Nephron (organoid): Measurements from ENCODE around the gene PRPF19.

Source experiments
- H3K27ac Mint-ChIP-seq, 3 experiments: 2 replicates each; pipeline ENCODE4 v1.8.0; 2020; ENCODE audit warnings: mixed read lengths in 3 of 3, mild to moderate bottlenecking in 2 of 3, moderate library complexity in 1 of 3
- H3K27me3 Mint-ChIP-seq: 2 replicates; pipeline ENCODE4 v1.8.0; 2021; ENCODE audit warnings: low read depth, mild to moderate bottlenecking, moderate library complexity, mixed read lengths
- H3K36me3 Mint-ChIP-seq: 2 replicates; pipeline ENCODE4 v1.8.0; 2020; ENCODE audit warnings: low read depth, mixed read lengths
- H3K4me1 Mint-ChIP-seq: 2 replicates; pipeline ENCODE4 v1.8.0; 2020; ENCODE audit warnings: mixed read lengths
- H3K4me3 Mint-ChIP-seq, 3 experiments: 2 replicates each; pipeline ENCODE4 v1.8.0; 2020; ENCODE audit warnings: mild to moderate bottlenecking in 3 of 3, mixed read lengths in 3 of 3, moderate library complexity in 2 of 3
- H3K9me3 Mint-ChIP-seq: 2 replicates; pipeline ENCODE4 v1.8.0; 2020; ENCODE audit warnings: mixed read lengths
- CTCF ChIP-seq, 3 experiments: fragments of 200-600 bp; sonication (generic); IDR thresholded peaks; one replicate each; pipeline ENCODE4 v1.5.0; 2021; ENCODE audit warnings: antibody characterized with exemption in 3 of 3; ENCODE audit not compliant: unreplicated experiment in 3 of 3

Gene PRPF19

GRCh38 chr11:60905551-60906113 lies 753 bp downstream of the PRPF19 start:
- Mint-ChIP-seq H3K36me3 (peaks cover 23% of the 10 kb centered on the region), H3K9me3 (no peaks in the 10 kb centered on the region), H3K4me3 (peak overlapping the region; percentile 86 to 94 (median 90)), H3K4me1 (peaks cover 32% of the 10 kb centered on the region), H3K27ac (peak overlapping the region; percentile 39 to 95 (median 61)), H3K27me3 (peaks cover 5% of the 10 kb centered on the region)
- no peak for TF ChIP-seq CTCF (IDR thresholded peaks at IDR 0.05; ENCODE audit: unreplicated experiment in 3 of 3)

- peaks cover 32% of the 10 kb centered on the region for H3K4me1 Mint-ChIP-seq
- no peak for TF ChIP-seq CTCF (IDR thresholded peaks at IDR 0.05; ENCODE audit: unreplicated experiment in 3 of 3)
- H3K36me3 Mint-ChIP-seq: peaks cover 29% of the 10 kb centered on the region
Measured at GRCh38 chr11:60905047-60905446, 1.3 kb downstream of the PRPF19 start.

GRCh38 chr11:60902625-60903024 lies 3.8 kb downstream of the PRPF19 start:
- no peak for TF ChIP-seq CTCF (IDR thresholded peaks at IDR 0.05; ENCODE audit: unreplicated experiment in 3 of 3)
- Mint-ChIP-seq H3K9me3 (no peaks in the 10 kb centered on the region), H3K4me3 (peak overlapping the region in 2 of 3 experiments; percentile 61 to 72), H3K4me1 (peaks cover 32% of the 10 kb centered on the region), H3K27ac (no peak overlapping the region), H3K36me3 (peaks cover 50% of the 10 kb centered on the region), H3K27me3 (no peaks in the 10 kb centered on the region)

More at GRCh38 chr11:60905047-60905446, 1.3 kb downstream of the PRPF19 start:
- H3K27ac Mint-ChIP-seq: peak overlapping the region; percentile 39 to 95 (median 61)
- H3K4me3 Mint-ChIP-seq: peak overlapping the region; percentile 86 to 94 (median 90)
- peaks cover 5% of the 10 kb centered on the region for H3K27me3 Mint-ChIP-seq
- no peaks in the 10 kb centered on the region for H3K9me3 Mint-ChIP-seq

- no peak overlapping the region for H3K4me3 Mint-ChIP-seq
- peaks cover 65% of the 10 kb centered on the region for H3K36me3 Mint-ChIP-seq
- no peak for TF ChIP-seq CTCF (IDR thresholded peaks at IDR 0.05; ENCODE audit: unreplicated experiment in 3 of 3)
- H3K4me1 Mint-ChIP-seq: peaks cover 20% of the 10 kb centered on the region
- H3K9me3 Mint-ChIP-seq: no peaks in the 10 kb centered on the region
- no peak overlapping the region for H3K27ac Mint-ChIP-seq
- no peaks in the 10 kb centered on the region for H3K27me3 Mint-ChIP-seq
Measured at GRCh38 chr11:60900673-60901404, 5.5 kb downstream of the PRPF19 start.

GRCh38 chr11:60899977-60900376 lies 6.4 kb downstream of the PRPF19 start:
- Mint-ChIP-seq H3K27ac (no peak overlapping the region), H3K4me3 (no peak overlapping the region), H3K9me3 (no peaks in the 10 kb centered on the region), H3K36me3 (peaks cover 74% of the 10 kb centered on the region), H3K4me1 (peaks cover 11% of the 10 kb centered on the region), H3K27me3 (no peaks in the 10 kb centered on the region)
- no peak for TF ChIP-seq CTCF (IDR thresholded peaks at IDR 0.05; ENCODE audit: unreplicated experiment in 3 of 3)
